ENCODE results near the gene SF3B2.

Gene SF3B2

GRCh38 chr11:66011239-66011784, 40.9 kb upstream of the SF3B2 start:
- Histone ChIP-seq H3K27me3 (ENCODE audit: insufficient read depth, low read depth, severe bottlenecking) (no peaks in the 10 kb centered on the region), H3K4me3 (ENCODE audit: low read depth, low read length) (no peak overlapping the region), H3K36me3 (no peaks in the 10 kb centered on the region; the same call in 1 of the 2 replicates), H3K9me3 (ENCODE audit: severe bottlenecking) (no peaks in the 10 kb centered on the region), H3K27ac (no peak overlapping the region)
- DNase-seq: no peak
- no peak for TF ChIP-seq CTCF (IDR thresholded peaks at IDR 0.05; ENCODE audit: low read depth, low read length)

GRCh38 chr11:66011785-66012303, 40.3 kb upstream of the SF3B2 start, which contains the start of gene CST6:
TSS of gene CST6 (plus strand) at chr11:66012008. CDS start at chr11:66012045, 37 bp downstream.
- TF ChIP-seq CTCF (IDR thresholded peaks at IDR 0.05; ENCODE audit: low read depth, low read length): no peak
- no peak for DNase-seq
- Histone ChIP-seq H3K4me3 (ENCODE audit: low read depth, low read length) (no peak within 1 kb of the TSS), H3K27ac (no peak within 1 kb of the TSS), H3K36me3 (no peaks in the 10 kb centered on the region), H3K27me3 (ENCODE audit: insufficient read depth, low read depth, severe bottlenecking) (no peaks in the 10 kb centered on the region), H3K9me3 (ENCODE audit: severe bottlenecking) (no peaks in the 10 kb centered on the region)

GRCh38 chr11:66012371-66012945, 39.7 kb upstream of the SF3B2 start:
- Histone ChIP-seq H3K4me3 (ENCODE audit: low read depth, low read length) (no peak overlapping the region), H3K27me3 (ENCODE audit: insufficient read depth, low read depth, severe bottlenecking) (no peaks in the 10 kb centered on the region), H3K36me3 (no peaks in the 10 kb centered on the region), H3K27ac (no peak overlapping the region), H3K9me3 (ENCODE audit: severe bottlenecking) (no peaks in the 10 kb centered on the region)
- no peak for TF ChIP-seq CTCF (IDR thresholded peaks at IDR 0.05; ENCODE audit: low read depth, low read length)
- no peak for DNase-seq

GRCh38 chr11:66012946-66013761, 39.0 kb upstream of the SF3B2 start:
- no peaks in the 10 kb centered on the region for H3K9me3 ChIP-seq (ENCODE audit: severe bottlenecking)
- H3K4me3 ChIP-seq (ENCODE audit: low read depth, low read length): no peak overlapping the region
- H3K27me3 ChIP-seq (ENCODE audit: insufficient read depth, low read depth, severe bottlenecking): no peaks in the 10 kb centered on the region
- H3K36me3 ChIP-seq: no peaks in the 10 kb centered on the region
- no peak overlapping the region for H3K27ac ChIP-seq
- no peak for DNase-seq
- no peak for TF ChIP-seq CTCF (IDR thresholded peaks at IDR 0.05; ENCODE audit: low read depth, low read length)

- no peaks in the 10 kb centered on the region for H3K36me3 ChIP-seq
- no peaks in the 10 kb centered on the region for H3K27me3 ChIP-seq (ENCODE audit: insufficient read depth, low read depth, severe bottlenecking)
- H3K9me3 ChIP-seq (ENCODE audit: severe bottlenecking): no peaks in the 10 kb centered on the region
- TF ChIP-seq CTCF (IDR thresholded peaks at IDR 0.05; ENCODE audit: low read depth, low read length): no peak
- no peak for DNase-seq
- no peak overlapping the region for H3K4me3 ChIP-seq (ENCODE audit: low read depth, low read length)
- H3K27ac ChIP-seq: no peak overlapping the region
These were observed 38.4 kb upstream of the SF3B2 start for GRCh38 chr11:66013762-66014100.

Measured in WERI-Rb-1 (cell line).